ENCODE data around the gene GARS1.

Gene GARS1

GRCh38 chr7:30681815-30682211 is 87.1 kb downstream of the GARS1 start:
- no peak for DNase-seq (ENCODE audit: low read depth, low spot score)

- no peak for DNase-seq (ENCODE audit: low read depth, low spot score)
Observed at GRCh38 chr7:30682212-30683083, 87.8 kb downstream of the GARS1 start, which contains the start of gene CRHR2. Gene CRHR2, minus strand, starts transcription at chr7:30682456. Its CDS starts 176 bp downstream, at chr7:30682280.

- no peak for DNase-seq (ENCODE audit: low read depth, low spot score)
Observed at GRCh38 chr7:30683306-30683705, 88.6 kb downstream of the GARS1 start.

Measured in smooth muscle cell of the brain vasculature (primary cell).